Measurements from ENCODE around the gene RNF213.

Gene RNF213

DNA sequence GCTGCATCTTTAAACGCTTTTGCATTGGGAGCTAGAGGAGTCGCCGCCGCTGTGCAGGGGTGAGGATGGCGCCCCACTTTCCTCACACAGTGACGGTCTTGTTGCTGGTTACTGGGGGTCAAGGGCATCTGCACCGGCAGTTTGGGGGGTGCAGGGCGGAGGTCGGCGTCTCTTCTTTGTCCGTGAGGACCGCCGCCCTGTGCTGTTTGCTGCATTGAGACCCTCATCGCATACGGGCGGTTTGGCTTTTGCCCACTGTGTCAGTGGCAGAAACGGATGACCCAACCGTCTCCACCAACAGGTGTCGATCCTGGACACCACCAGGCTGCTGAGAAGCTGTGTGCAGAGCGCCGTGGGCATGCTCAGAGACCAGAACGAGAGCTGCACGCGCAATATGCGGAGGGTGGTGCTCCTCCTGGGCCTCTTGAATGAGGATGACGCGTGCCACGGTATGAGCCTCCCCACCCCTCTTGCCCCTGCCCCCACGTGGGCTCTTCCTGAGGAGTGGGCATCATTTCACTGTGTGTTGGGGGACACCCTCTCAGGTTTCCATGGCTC, 93.1 kb downstream of the RNF213 start:
- FAIRE-seq: no peak

DNA sequence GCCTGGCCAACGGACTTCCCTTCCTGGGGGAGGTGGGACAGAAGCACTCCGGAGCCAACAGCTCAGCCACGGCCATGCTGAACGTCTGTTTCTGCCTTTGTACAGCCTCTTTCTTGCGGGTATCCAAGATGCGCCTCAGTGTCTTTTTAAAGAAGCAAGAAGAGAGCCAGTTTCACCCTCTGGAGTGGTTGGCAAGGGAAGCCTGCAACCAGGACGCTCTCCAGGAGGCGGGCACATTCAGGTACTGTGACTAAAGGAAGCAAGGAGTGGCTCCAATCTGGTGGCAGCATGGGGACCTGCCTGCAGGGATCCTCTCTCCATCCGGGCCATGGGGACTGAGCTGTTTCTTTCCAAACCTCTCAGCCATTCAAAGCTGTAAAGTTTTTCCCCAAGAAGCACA, 93.7 kb downstream of the RNF213 start:
- no peak for FAIRE-seq

DNA sequence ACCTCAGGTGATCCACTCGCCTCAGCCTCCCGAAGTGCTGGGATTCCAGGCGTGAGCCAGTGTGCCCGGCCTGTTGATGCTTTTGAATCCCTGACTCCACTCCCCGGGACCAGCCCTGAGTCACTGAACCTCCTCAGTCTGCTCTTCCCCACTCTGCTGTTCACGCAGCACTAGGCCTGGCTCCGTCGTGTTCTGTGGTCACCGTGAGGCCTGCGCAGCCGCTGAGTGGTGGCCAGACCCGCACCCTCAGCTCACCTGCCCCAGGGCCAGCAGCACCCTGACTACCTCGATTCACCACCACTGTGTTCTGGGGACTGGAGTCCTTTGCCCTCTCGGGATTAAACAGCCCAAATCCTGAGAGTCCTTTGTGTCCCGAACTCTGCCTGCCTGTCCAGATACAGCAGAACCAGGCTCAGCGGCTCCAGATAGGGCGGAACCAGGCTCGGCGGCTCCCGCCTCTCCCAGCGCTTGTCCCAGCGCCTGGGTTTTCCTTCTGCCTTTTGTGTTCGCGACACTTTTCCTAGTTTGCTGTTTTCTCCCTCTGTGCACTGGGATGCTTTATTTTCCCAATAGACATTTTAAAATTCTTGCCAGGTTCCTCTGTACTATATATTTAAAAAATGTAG, 95.7 kb downstream of the RNF213 start:
- FAIRE-seq: no peak

DNA sequence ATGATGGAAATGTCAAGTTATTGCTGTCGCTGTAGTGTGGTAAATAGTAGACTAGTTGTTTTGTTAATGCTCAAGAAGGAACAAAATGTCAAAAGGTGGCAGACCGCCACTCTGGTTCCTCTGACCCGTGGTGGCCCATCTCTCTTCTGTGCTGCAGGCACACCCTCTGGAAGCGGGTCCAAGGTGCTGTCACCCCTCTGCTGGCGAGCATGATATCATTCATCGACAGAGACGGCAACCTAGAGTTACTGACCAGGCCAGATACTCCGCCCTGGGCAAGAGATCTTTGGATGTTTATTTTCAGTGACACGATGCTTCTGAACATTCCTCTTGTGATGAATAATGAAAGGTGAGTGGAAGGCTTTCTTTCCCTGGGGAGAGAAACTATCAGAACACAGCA, 97.5 kb downstream of the RNF213 start:
- no peak for FAIRE-seq

DNA sequence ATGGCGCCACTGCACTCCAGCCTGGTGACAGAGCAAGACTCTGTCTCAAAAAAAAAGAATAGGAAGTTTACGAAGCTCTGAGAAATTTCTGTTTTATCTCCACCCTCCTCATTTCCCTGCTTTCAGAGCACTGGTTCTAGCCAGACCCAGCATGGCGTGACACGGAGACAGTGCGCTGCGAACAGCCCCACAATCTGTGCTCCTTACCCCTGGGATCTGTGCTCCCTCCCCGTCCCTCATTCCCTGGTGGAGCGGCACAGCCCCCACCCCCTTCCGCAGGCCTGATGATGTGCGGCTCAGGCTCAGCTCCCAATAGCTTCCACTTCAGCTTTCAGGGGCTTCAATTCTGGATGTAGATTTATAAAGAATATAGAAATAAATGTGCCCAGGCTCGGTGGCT, 98.2 kb downstream of the RNF213 start:
- no peak for FAIRE-seq

DNA sequence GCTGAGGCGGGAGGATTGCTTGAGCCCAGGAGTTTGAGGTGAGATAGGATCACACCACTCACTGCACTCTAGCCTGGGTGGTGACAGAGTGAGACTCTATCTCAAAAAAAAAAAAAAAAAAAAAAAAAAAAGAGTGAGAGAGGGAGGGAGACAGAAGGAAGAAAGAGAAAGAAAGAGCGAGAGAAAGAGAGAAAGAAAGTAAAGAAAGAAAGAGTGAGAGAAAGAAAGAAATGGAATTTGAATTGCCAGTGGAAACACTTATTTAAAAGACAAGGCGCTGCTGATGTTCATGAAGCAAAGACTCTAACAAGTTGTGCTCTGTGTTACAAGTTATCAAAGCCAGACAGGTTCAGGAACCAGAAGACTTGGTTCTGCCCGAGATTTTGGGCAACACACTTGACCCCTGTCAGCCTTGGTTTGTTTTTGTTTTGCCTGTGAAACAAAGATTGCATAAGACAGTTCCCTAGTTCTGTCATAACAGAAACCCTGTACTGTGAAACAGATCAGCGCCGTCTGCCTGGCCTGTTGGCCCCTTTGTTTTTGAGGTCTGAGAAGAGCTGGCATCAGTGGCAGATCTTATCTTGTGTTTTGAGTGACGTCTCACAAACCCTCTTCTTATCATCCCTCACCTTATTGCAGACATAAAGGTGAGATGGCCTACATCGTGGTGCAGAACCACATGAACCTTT, 98.9 kb downstream of the RNF213 start:
- FAIRE-seq: no peak

DNA sequence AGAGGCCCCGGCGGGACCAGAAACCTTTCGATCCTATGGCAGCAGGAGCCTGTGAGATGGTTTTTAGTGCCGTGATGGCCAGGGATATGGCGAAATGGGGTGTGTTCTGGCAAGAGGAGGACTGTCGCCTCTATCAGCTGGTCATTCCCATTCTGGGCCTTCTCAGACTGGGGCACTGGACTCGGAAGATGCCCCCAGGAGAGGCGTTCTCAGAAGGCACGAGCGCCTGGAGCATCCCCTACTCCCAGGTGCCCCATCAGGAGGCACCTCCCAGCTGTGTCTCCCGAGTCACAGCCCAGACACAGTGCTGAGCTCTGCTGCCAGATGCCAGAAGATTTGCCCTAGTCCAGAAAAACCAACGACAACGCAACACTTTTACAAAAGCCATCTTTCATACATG, 99.7 kb downstream of the RNF213 start:
- FAIRE-seq: no peak

DNA sequence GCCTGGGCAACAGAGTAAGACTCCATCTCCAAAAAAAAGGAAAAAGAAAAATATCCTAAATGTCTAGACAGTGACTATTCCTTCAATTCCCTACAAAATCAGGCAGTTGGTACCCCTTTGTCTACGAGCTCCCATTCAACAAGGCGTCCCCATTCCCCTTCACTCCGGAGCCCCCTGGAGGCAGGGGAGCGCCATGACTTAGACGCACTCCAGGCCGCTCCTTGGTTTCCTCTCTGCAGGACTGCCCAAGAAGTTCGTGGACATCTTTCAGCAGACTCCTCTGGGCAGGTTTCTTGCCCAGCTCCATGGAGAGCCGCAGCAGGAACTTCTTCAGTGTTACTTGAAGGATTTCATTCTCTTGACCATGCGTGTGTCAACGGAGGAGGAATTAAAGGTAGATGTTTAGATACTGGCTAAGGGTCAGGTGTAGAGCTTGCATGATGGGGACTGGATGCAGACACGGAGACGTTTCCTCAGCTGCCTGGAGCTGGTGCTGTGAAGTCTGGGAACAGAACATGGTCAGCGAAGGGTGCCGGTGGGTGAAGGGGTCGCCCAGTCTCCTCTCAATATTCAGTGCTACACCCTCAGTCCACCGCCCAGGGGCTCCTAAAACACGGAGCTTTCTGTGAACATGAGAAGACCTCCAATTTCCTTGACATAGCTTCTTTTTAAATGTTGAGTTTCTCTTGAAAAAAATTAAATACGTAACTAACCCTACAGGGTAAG, 101.0 kb downstream of the RNF213 start:
- no peak for FAIRE-seq

DNA sequence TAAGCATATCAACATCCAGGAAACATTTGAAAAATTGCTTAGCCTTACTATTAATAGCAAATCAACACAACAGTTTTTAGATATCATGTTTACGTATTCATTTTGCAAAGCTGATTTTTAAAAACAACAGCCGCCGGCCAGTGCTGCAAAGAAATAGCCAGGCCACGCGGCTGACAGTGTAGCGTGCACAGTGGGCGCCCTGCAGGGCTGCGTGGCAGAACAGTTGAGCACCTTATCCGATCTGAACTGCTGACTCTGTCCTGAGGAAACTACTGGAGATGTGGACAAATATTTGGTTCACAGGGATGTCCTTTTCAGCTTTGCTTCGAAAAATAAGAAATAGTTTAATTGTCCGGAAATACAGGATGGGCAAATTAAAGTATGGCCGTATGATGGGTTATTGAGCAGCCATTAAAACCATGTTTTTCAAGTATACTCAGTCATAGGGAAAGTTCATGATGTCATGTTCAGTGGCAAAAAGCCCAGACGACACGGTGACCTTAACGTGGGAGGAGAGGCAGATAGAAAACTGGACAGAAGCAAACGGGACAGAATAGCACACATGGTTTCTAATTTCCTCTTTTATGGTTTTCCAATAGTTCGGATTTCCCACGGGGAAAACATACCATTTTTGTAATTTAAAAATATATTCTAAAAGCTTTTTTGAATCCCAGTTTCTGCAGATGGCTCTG, 101.9 kb downstream of the RNF213 start:
- FAIRE-seq: no peak

DNA sequence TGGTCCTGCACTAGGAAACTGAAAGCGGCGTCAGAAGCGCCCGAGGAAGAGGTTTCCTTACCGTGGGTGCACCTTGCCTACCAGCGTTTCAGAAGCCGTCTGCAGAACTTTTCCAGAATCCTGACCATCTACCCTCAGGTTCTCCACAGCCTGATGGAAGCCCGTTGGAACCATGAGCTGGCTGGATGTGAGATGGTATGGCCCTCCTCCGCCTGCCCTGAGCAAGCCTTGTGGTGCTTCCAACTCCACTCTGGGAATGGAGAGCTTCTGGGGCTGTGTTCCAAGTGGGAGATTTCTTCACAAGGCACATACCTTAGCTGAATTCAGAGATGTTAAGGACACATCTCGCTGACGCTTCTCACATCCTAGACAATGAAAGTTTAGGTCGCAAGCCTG, 102.5 kb downstream of the RNF213 start:
- no peak for FAIRE-seq

DNA sequence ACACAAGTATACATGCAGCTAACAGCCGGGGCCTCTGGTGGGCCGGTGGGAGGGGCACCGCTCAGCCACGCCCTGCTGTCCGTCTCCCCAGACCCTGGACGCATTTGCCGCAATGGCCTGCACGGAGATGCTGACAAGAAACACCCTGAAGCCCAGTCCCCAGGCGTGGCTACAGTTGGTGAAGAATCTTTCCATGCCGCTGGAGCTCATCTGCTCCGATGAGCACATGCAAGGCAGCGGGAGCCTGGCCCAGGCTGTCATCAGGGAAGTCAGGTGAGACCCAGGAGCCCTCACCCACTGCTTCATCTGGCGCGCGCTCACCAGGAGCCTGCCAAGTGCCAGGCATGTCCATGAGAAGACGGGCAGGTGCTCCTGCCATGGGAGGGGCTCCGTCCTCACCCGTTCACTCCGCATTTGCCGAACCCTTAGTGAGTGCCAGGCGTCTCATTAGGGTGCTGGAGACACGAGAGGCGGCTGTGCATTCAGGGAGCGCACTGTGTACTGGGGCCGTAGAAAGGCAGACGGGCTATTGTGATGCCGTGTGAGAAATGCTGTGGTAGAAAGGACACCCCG, 103.0 kb downstream of the RNF213 start:
- no peak for FAIRE-seq

DNA sequence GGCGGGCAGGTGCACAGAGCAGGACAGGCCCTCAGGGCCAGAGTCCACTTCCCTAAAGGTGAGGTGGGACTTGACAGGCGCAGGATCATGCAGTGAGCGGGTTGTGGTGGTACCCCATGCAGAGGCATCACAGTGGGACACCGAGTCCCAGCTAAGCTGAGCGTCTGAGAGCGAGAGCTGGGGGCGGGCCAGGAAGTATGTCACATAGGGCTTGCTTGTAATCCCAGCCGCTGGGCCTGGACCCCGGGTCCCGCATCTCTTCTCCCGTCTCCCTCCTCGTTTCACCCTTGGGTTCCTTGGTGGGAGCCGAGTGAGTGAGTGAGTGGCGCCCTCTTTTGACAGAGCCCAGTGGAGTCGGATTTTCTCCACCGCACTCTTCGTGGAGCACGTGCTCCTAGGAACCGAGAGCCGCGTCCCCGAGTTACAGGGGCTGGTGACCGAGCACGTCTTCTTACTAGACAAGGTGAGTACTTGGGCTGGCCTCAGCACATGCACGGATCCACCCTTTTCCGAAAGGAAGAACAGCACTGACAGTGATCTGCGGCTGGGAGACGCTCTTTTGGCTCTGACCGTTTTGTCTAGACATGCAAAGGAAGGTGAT, 103.5 kb downstream of the RNF213 start:
- no peak for FAIRE-seq

DNA sequence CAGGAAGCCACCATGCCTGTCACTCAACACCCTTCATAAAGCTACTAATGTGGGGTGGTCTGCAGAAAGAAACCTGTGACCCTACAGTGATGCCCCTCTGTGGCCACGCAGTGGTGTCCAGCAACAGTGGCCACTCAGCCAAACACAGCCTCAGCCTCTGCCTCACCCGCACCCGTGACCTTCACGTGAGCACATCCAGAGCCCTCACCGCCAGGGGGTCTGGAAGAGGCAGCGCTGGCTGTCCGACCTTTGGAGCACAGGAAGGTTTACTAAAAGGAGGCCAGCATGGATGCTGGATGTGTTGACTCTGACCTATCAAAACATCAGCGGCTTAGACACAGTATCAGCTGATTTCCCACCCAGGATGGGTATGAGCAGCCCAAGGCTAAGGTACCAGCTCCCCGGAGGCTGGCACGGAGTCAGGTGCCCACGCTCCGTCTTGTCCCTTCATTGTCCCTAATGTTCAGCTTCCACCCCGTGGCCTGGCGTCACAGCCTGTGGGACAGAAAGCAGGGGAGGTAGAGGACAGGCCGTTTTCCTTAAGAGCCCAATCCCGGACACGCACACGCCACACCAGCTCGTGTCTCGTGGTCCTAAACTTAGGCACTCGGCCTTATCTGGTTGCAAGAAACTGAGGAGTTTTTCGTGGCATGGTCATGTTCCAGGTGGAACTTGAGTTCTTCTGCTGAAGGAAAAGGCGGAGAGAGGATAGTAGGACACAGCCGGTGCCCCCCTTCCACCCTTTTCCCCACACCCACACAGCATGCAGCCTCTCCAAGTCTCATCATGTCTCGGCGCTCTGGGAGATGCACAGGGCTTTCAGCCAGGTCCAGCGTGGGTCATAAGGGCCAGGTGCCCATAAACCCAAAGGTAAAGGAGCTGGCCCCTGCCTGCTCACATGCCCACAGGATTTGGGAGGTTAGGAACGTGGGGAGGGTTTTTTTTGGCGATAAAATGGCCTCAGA, 104.6 kb downstream of the RNF213 start:
- FAIRE-seq: no peak

DNA sequence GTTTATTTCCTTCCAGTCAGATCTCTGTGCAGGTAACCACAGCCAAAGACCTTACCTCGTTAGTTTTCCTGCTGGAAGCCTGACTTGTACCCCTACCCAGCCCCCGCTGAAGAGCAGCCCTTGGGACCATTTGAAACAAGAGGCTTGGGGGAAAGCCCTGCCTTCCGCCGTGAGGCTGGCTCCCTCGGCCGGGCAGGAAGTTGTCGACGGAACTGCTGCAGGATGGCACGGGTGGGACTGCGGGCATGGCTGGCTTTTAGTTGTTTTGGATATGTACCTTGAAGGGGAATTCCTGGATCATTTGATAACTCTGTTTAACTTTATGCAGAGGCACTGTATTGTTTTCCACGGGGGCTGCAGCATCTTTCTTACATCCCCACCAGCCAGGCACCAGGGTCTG, 105.3 kb downstream of the RNF213 start:
- no peak for FAIRE-seq

DNA sequence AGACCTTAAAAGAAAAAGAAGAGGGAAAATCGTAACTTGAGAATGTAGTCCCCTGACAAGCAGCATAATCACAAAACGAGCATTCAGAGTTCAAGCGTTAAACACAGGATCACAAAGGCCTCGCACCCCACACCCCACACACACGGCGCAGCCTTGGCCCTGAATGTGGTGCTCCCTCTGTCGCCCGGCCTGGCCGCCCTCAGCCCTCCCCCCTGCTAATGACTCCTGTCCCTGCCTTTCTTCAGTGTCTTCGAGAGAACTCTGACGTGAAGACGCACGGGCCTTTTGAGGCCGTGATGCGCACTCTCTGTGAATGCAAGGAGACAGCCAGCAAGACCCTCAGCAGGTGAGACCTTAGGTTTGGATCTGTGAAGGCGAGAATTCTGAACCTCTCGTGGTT, 106.9 kb downstream of the RNF213 start:
- FAIRE-seq: no peak

DNA sequence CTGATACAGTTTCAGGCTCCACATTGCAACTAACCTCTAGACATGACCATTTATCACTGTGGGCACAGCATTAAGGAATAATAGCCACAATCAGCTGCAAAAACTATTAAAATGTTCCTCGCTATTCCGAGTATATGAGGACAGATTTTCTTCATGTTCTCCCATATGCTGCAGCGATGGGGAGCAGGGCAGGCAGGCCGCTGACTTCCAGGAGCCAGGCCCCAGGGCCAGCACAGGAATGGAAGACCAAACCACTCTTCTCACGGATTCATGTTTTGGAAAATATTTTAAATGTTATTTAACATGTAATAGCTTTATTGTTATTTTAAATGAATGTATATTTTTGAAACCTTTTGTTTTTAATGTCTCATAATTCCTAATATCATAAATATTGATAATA, 110.5 kb downstream of the RNF213 start:
- FAIRE-seq: no peak

DNA sequence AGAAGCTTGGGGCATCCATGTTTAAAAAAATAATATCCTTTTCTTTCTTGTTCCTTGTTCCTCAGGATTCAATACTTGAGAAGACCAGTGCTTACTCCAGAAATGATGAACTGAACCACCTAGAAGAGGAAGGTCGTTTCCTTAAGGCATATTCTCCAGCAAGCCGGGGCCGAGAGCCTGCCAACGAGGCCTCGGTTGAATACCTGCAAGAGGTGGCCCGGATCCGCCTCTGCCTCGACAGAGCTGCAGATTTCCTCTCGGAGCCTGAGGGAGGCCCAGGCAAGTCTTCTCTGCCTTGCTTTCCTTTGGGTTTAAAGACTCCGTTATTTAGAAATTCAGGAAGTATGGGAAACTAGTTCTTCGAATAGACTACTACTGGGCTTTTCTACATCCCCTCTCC, 111.8 kb downstream of the RNF213 start:
- FAIRE-seq: no peak

DNA sequence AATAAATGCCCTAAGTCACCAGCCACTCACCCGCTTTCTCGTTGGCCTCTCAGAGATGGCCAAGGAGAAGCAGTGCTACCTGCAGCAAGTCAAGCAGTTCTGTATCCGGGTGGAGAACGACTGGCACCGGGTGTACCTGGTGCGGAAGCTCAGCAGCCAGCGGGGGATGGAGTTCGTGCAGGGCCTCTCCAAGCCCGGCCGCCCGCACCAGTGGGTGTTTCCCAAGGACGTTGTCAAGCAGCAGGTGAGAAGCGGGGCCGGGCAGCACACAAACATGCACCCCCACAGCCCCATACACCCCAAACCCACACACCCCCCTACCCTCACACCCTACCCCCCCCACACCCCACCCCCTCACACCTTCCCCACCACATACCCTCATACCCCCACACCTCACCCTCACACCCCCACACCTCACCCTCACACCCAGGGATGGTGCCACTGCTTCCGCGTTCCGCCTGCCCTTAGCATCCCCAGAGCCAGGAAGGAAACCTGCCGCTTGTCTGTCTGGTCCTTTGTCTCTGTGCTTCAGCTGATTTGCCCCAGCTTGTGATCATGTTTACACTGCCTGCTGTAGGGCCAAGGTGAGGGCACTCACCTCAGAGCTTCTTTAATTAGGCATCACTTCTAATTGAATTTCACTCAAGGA, 112.4 kb downstream of the RNF213 start:
- no peak for FAIRE-seq

DNA sequence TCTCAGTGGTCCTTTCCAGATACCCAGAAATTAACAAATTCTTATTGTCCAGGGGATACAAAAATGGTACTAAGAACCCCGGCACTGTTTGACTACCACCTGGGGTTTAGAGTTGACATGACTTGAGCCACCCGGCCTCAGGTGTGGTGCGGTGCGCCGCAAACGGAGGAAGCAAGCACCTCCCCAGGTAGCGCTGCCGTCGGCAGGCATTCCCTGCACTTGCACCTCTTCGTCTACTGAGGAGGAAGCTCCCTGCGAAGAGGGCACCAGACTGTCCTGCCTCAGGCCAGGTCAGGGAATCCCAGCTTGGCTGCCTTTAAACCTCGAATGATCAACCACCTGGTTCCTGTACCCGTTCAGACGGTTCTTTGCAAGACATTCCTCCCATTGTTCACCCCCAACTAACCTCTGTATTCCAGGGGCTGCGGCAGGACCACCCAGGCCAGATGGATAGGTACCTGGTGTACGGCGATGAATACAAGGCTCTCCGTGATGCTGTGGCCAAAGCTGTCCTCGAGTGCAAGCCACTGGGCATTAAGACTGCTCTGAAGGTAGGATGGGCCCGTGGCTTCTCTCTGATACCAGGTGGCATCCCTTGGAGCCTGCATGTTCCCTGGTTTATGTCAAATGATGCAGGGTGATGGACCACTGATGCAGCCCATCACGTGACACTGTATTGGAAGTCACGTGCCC, 113.5 kb downstream of the RNF213 start:
- no peak for FAIRE-seq

Measured in G401.6 (cell line).